Naive thymus-derived CD4-positive, alpha-beta T cell (primary cell): ENCODE data around the gene ARFGAP1. TPM values are rescaled to one million over a fixed set of nuclear protein-coding genes. Genes with fewer than 3 reads are reported as not detected.
A peak's percentile ranks its signal among the peaks of the same experiment; 100 is the strongest.

Source experiments
- ATAC-seq: fragments of 150-1000 bp; cut with Tn5 transposase; 2 replicates; pipeline ENCODE4 v1.10.0; 2021; ENCODE audit warnings: mild to moderate bottlenecking, moderate library complexity
- CTCF ChIA-PET: fragments of 350-600 bp; sonication (Branson Sonifier 250); formaldehyde crosslinking; loops from one replicate; lab custom pipeline; 2021; ENCODE audit warnings: antibody characterized with exemption; lab: Charles Lee
- POLR2A ChIA-PET: fragments of 350-600 bp; sonication (Branson Sonifier 250); formaldehyde crosslinking; loops from one replicate; lab custom pipeline; 2021; ENCODE audit warnings: antibody characterized with exemption, inconsistent platforms; lab: Charles Lee
- DNase-seq, 9 donors: peaks; one replicate each; pipeline versions ENCODE4 v3.0.0 to v3.0.0-alpha.2; 2020 to 2022; ENCODE audit warnings: mixed read lengths in 1 of 9
- H3K27ac ChIP-seq: one replicate; pipeline ENCODE4 v1.7.0; 2013; ENCODE audit warnings: mild to moderate bottlenecking, low read depth, low read length, moderate library complexity
- H3K27me3 ChIP-seq, 2 donors: one replicate each; pipeline ENCODE4 v1.7.0; 2013; ENCODE audit warnings: low read length in 2 of 2, mild to moderate bottlenecking in 2 of 2, moderate library complexity in 2 of 2; ENCODE audit not compliant: control insufficient read depth in 2 of 2, insufficient read depth in 2 of 2
- H3K36me3 ChIP-seq, 3 experiments: 1 replicate in 2 of 3; 2 replicates in 1 of 3; pipeline ENCODE4 v1.7.0; 2013; ENCODE audit warnings: low read length in 3 of 3, mild to moderate bottlenecking in 3 of 3, moderate library complexity in 1 of 3; ENCODE audit not compliant: insufficient read depth in 3 of 3, control insufficient read depth in 2 of 3
- H3K4me1 ChIP-seq, 2 donors: one replicate each; pipeline ENCODE4 v1.7.0; 2013; ENCODE audit warnings: low read length in 2 of 2, mild to moderate bottlenecking in 2 of 2, moderate library complexity in 1 of 2; ENCODE audit not compliant: control insufficient read depth in 2 of 2, insufficient read depth in 2 of 2
- H3K4me3 ChIP-seq: 2 replicates; pipeline ENCODE4 v1.7.0; 2013; ENCODE audit warnings: mild to moderate bottlenecking, low read length
- H3K9me3 ChIP-seq, 3 experiments: 1 replicate in 2 of 3; 2 replicates in 1 of 3; pipeline ENCODE4 v1.7.0; 2013; ENCODE audit warnings: low read length in 3 of 3; ENCODE audit not compliant: control insufficient read depth in 2 of 3
- H3K27ac Mint-ChIP-seq, 9 donors: one replicate each; pipeline ENCODE4 v1.8.0; 2020 to 2022; ENCODE audit warnings: mixed read lengths in 9 of 9, mild to moderate bottlenecking in 8 of 9, moderate library complexity in 5 of 9, inconsistent platforms in 2 of 9
- H3K27me3 Mint-ChIP-seq, 5 donors: one replicate each; pipeline ENCODE4 v1.8.0; 2021 to 2022; ENCODE audit warnings: mixed read lengths in 5 of 5, mild to moderate bottlenecking in 1 of 5
- H3K36me3 Mint-ChIP-seq, 5 donors: one replicate each; pipeline ENCODE4 v1.8.0; 2020 to 2022; ENCODE audit warnings: mixed read lengths in 5 of 5, mild to moderate bottlenecking in 3 of 5, inconsistent platforms in 1 of 5
- H3K4me1 Mint-ChIP-seq, 7 donors: one replicate each; pipeline ENCODE4 v1.8.0; 2020 to 2022; ENCODE audit warnings: mixed read lengths in 7 of 7, mild to moderate bottlenecking in 3 of 7, inconsistent platforms in 1 of 7
- H3K4me3 Mint-ChIP-seq, 10 donors: one replicate each; pipeline ENCODE4 v1.8.0; 2020 to 2022; ENCODE audit warnings: mild to moderate bottlenecking in 10 of 10, mixed read lengths in 10 of 10, moderate library complexity in 6 of 10, inconsistent platforms in 2 of 10
- H3K9me3 Mint-ChIP-seq, 11 donors: one replicate each; pipeline ENCODE4 v1.8.0; 2020 to 2022; ENCODE audit warnings: mixed read lengths in 11 of 11, mild to moderate bottlenecking in 4 of 11, inconsistent platforms in 1 of 11, moderate library complexity in 1 of 11
- intact Hi-C, 2 donors: fragments of 100-400 bp; cut with micrococcal nuclease; formaldehyde crosslinking; loops; one replicate each; pipeline ENCODE4 v1.15.1; 2023
- polyA plus RNA-seq, 2 donors: library from polyadenylated mRNA; unstranded; fragments of 300-500 nt; fragmentation: Illumina TruSeq; gene quantifications; one replicate each; pipeline ENCODE4 v1.2.3, GENCODE V29; 2021
- total RNA-seq, 6 experiments: library from RNA in 5 of 6; stranded (reverse) in 5 of 6; gene quantifications; 1 replicate in 5 of 6; 2 replicates in 1 of 6; pipeline ENCODE4 v1.2.3 and lab custom pipeline; 2021 to 2026

The ARFGAP1 gene
- total and polyA plus RNA-seq, 7 experiments from 2014 or later, result 15.9 to 119 (median 105) TPM

GRCh38 chr20:63226042-63226943, 46.3 kb upstream of the ARFGAP1 start:
- Mint-ChIP-seq H3K9me3 (no peaks in the 10 kb centered on the region), H3K4me3 (no peak overlapping the region), H3K4me1 (peaks cover 0 to 8% (median 0%) of the 10 kb centered on the region in 7 donors), H3K36me3 (no peaks in the 10 kb centered on the region), H3K27me3 (peaks cover 20 to 32% (median 24%) of the 10 kb centered on the region in 5 donors), H3K27ac (no peak overlapping the region)
- ATAC-seq (no peak), DNase-seq (no peak)
- intact Hi-C loops, result no loop called here
- Histone ChIP-seq H3K9me3 (no peaks in the 10 kb centered on the region), H3K4me3 (no peak overlapping the region), H3K36me3 (no peaks in the 10 kb centered on the region), H3K27ac (no peak overlapping the region), H3K4me1 (no peaks in the 10 kb centered on the region), H3K27me3 (no peaks in the 10 kb centered on the region)
- ChIA-PET CTCF (interaction anchor here (0.7 kb wide), 1 partner anchor 155 kb away, joined by 3 read pairs; no protein-coding TSS in a partner anchor), POLR2A (no interaction called here)

GRCh38 chr20:63227260-63227659, 45.4 kb upstream of the ARFGAP1 start:
- Mint-ChIP-seq H3K9me3 (no peaks in the 10 kb centered on the region), H3K27me3 (peaks cover 24 to 42% (median 34%) of the 10 kb centered on the region in 5 donors), H3K4me3 (no peak overlapping the region), H3K27ac (peak overlapping the region in 1 of 9 donors; percentile 41), H3K36me3 (no peaks in the 10 kb centered on the region), H3K4me1 (peaks cover 0 to 8% (median 0%) of the 10 kb centered on the region in 7 donors)
- H3K36me3 ChIP-seq, result no peaks in the 10 kb centered on the region
- intact Hi-C loops, result no loop called here
- no peaks in the 10 kb centered on the region for H3K27me3 ChIP-seq
- ChIA-PET POLR2A (no interaction called here), CTCF (no interaction called here)
- ATAC-seq (no peak), DNase-seq (no peak)
- no peak overlapping the region for H3K4me3 ChIP-seq
- no peak overlapping the region for H3K27ac ChIP-seq
- no peaks in the 10 kb centered on the region for H3K4me1 ChIP-seq
- H3K9me3 ChIP-seq, result no peaks in the 10 kb centered on the region

- ATAC-seq (no peak), DNase-seq (no peak)
- Histone ChIP-seq H3K27ac (no peak overlapping the region), H3K36me3 (no peaks in the 10 kb centered on the region), H3K4me1 (no peaks in the 10 kb centered on the region), H3K27me3 (no peaks in the 10 kb centered on the region), H3K4me3 (no peak overlapping the region), H3K9me3 (no peaks in the 10 kb centered on the region)
- Mint-ChIP-seq H3K27ac (no peak overlapping the region), H3K36me3 (no peaks in the 10 kb centered on the region), H3K9me3 (no peaks in the 10 kb centered on the region), H3K4me1 (peaks cover 0 to 4% (median 0%) of the 10 kb centered on the region in 7 donors), H3K4me3 (no peak overlapping the region), H3K27me3 (peaks cover 25 to 44% (median 39%) of the 10 kb centered on the region in 5 donors)
- POLR2A ChIA-PET, result no interaction called here
- CTCF ChIA-PET, result no interaction called here
- intact Hi-C loops, result no loop called here
These were observed 43.8 kb upstream of the ARFGAP1 start for GRCh38 chr20:63228806-63229205.

GRCh38 chr20:63230800-63231268, 41.8 kb upstream of the ARFGAP1 start:
- Histone ChIP-seq H3K4me1 (peaks cover 0 to 4% of the 10 kb centered on the region in 2 donors), H3K36me3 (no peaks in the 10 kb centered on the region), H3K27ac (no peak overlapping the region), H3K4me3 (no peak overlapping the region), H3K9me3 (no peaks in the 10 kb centered on the region), H3K27me3 (no peaks in the 10 kb centered on the region)
- no peak overlapping the region for H3K4me3 Mint-ChIP-seq
- H3K27ac Mint-ChIP-seq, result peak overlapping the region in 2 of 9 donors; percentile 6 to 42
- H3K9me3 Mint-ChIP-seq, result no peaks in the 10 kb centered on the region
- no peaks in the 10 kb centered on the region for H3K36me3 Mint-ChIP-seq
- peaks cover 25 to 44% (median 40%) of the 10 kb centered on the region in 5 donors for H3K27me3 Mint-ChIP-seq
- CTCF ChIA-PET, result interaction anchor here (0.7 kb wide), 1 partner anchor 358 kb away, joined by 3 read pairs; no protein-coding TSS in a partner anchor
- POLR2A ChIA-PET, result no interaction called here
- ATAC-seq, result peak; percentile 27
- H3K4me1 Mint-ChIP-seq, result peaks cover 0 to 13% (median 5%) of the 10 kb centered on the region in 7 donors
- intact Hi-C loops, result no loop called here
- DNase-seq, result no peak

GRCh38 chr20:63232235-63233060, 40.2 kb upstream of the ARFGAP1 start:
- ATAC-seq (no peak), DNase-seq (no peak)
- peaks cover 0 to 13% (median 5%) of the 10 kb centered on the region in 7 donors for H3K4me1 Mint-ChIP-seq
- H3K9me3 ChIP-seq, result no peaks in the 10 kb centered on the region
- peaks cover 0 to 4% of the 10 kb centered on the region in 2 donors for H3K4me1 ChIP-seq
- POLR2A ChIA-PET, result no interaction called here
- H3K27ac Mint-ChIP-seq, result no peak overlapping the region
- no peak overlapping the region for H3K4me3 Mint-ChIP-seq
- CTCF ChIA-PET, result interaction anchor here (3.8 kb wide), 1 partner anchor 9 kb away, joined by 31 read pairs; no protein-coding TSS in a partner anchor
- H3K9me3 Mint-ChIP-seq, result no peaks in the 10 kb centered on the region
- H3K36me3 Mint-ChIP-seq, result no peaks in the 10 kb centered on the region
- intact Hi-C loops, result no loop called here
- H3K27me3 ChIP-seq, result no peaks in the 10 kb centered on the region
- H3K36me3 ChIP-seq, result no peaks in the 10 kb centered on the region
- peaks cover 25 to 41% (median 40%) of the 10 kb centered on the region in 5 donors for H3K27me3 Mint-ChIP-seq
- H3K27ac ChIP-seq, result no peak overlapping the region
- no peak overlapping the region for H3K4me3 ChIP-seq

GRCh38 chr20:63233061-63233344, 39.6 kb upstream of the ARFGAP1 start:
- H3K4me3 ChIP-seq, result no peak overlapping the region
- no peaks in the 10 kb centered on the region for H3K36me3 ChIP-seq
- intact Hi-C loops, result no loop called here
- Mint-ChIP-seq H3K4me1 (peaks cover 0 to 13% (median 5%) of the 10 kb centered on the region in 7 donors), H3K27ac (no peak overlapping the region), H3K9me3 (no peaks in the 10 kb centered on the region), H3K27me3 (peaks cover 25 to 41% (median 39%) of the 10 kb centered on the region in 5 donors), H3K4me3 (no peak overlapping the region), H3K36me3 (no peaks in the 10 kb centered on the region)
- ATAC-seq, result no peak
- no peak for DNase-seq
- no peaks in the 10 kb centered on the region for H3K9me3 ChIP-seq
- POLR2A ChIA-PET, result no interaction called here
- no peak overlapping the region for H3K27ac ChIP-seq
- H3K27me3 ChIP-seq, result no peaks in the 10 kb centered on the region
- H3K4me1 ChIP-seq, result peaks cover 0 to 4% of the 10 kb centered on the region in 2 donors
- CTCF ChIA-PET, result interaction anchor here (3.8 kb wide), 1 partner anchor 9 kb away, joined by 31 read pairs; no protein-coding TSS in a partner anchor
